ENCODE measurements around the gene SLC28A1.
"Not testable (repeated sequence)": the region's sequence is repeated elsewhere in the genome, so short reads cannot be mapped to it uniquely, and the experiment has no call there.

The SLC28A1 gene

GRCh38 chr15:84883916-84884781 is at the start of gene SLC28A1:
Gene SLC28A1 (plus strand): TSS chr15:84884662. CDS start chr15:84887761, 3,099 bp downstream.
- no peak for FAIRE-seq

GRCh38 chr15:84834969-84835368 is 49.5 kb upstream of the SLC28A1 start:
- FAIRE-seq = no peak

- FAIRE-seq = no peak
These were observed 48.7 kb upstream of the SLC28A1 start for GRCh38 chr15:84835661-84836337.

GRCh38 chr15:84836844-84837243 is 47.6 kb upstream of the SLC28A1 start:
- FAIRE-seq = no peak

- no peak for FAIRE-seq
These were observed 44.7 kb upstream of the SLC28A1 start for GRCh38 chr15:84839714-84840113.

- FAIRE-seq = no peak
These were observed 44.2 kb upstream of the SLC28A1 start for GRCh38 chr15:84840255-84840654.

GRCh38 chr15:84840741-84841429 is 43.6 kb upstream of the SLC28A1 start:
- peak; percentile 56 for FAIRE-seq

GRCh38 chr15:84842781-84843180 is 41.7 kb upstream of the SLC28A1 start:
- no peak for FAIRE-seq

GRCh38 chr15:84844964-84845363 is 39.5 kb upstream of the SLC28A1 start:
- no peak for FAIRE-seq

GRCh38 chr15:84845631-84846030 is 38.8 kb upstream of the SLC28A1 start:
- not testable (repeated sequence) for FAIRE-seq

GRCh38 chr15:84846269-84846668 is 38.2 kb upstream of the SLC28A1 start:
- FAIRE-seq = no peak

GRCh38 chr15:84847382-84847781 is 37.1 kb upstream of the SLC28A1 start:
- peak; percentile 73 for FAIRE-seq

GRCh38 chr15:84852212-84852611 is 32.2 kb upstream of the SLC28A1 start:
- no peak for FAIRE-seq

GRCh38 chr15:84855136-84855535 is 29.3 kb upstream of the SLC28A1 start:
- no peak for FAIRE-seq

GRCh38 chr15:84855765-84856164 is 28.7 kb upstream of the SLC28A1 start:
- no peak for FAIRE-seq

- FAIRE-seq = no peak
These were observed 27.6 kb upstream of the SLC28A1 start for GRCh38 chr15:84856731-84857417.

GRCh38 chr15:84857418-84858004 is 27.0 kb upstream of the SLC28A1 start:
- no peak for FAIRE-seq

- FAIRE-seq = no peak
These were observed 26.2 kb upstream of the SLC28A1 start for GRCh38 chr15:84858231-84858630.

GRCh38 chr15:84859144-84859543 is 25.3 kb upstream of the SLC28A1 start:
- FAIRE-seq = no peak

- FAIRE-seq = no peak
These were observed 24.8 kb upstream of the SLC28A1 start for GRCh38 chr15:84859651-84860050.

GRCh38 chr15:84861781-84862180 is 22.7 kb upstream of the SLC28A1 start:
- no peak for FAIRE-seq

GRCh38 chr15:84862214-84862975 is 22.1 kb upstream of the SLC28A1 start:
- FAIRE-seq = no peak

All from islet of Langerhans (tissue), 1 donor.